ENCODE data around the gene RPL23.

DNA sequence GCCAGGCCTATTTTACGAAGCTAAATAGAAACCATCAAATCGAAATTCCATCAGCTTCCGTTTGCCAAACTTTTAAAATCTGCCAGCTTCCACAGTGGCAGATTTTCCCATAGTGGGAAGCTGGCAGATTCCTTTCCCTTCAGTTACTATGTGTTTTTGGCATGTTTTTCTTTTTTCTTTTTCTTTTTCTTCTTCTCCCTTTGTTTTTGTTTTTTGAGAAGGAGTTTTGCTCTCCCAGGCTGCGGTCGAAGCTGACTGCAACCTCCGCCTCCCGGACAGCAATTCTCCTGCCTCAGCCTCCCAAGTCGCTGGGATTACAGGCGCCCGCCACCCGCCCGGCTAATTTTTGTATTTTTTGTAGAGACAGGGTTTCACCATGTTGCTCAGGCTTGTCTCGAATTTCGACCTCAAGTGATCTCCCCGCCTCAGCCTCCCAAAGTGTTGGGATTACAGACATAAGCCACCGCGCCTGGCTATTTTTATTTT is 27.7 kb downstream of the RPL23 start:
- TF ChIP-seq, protein P1, sequence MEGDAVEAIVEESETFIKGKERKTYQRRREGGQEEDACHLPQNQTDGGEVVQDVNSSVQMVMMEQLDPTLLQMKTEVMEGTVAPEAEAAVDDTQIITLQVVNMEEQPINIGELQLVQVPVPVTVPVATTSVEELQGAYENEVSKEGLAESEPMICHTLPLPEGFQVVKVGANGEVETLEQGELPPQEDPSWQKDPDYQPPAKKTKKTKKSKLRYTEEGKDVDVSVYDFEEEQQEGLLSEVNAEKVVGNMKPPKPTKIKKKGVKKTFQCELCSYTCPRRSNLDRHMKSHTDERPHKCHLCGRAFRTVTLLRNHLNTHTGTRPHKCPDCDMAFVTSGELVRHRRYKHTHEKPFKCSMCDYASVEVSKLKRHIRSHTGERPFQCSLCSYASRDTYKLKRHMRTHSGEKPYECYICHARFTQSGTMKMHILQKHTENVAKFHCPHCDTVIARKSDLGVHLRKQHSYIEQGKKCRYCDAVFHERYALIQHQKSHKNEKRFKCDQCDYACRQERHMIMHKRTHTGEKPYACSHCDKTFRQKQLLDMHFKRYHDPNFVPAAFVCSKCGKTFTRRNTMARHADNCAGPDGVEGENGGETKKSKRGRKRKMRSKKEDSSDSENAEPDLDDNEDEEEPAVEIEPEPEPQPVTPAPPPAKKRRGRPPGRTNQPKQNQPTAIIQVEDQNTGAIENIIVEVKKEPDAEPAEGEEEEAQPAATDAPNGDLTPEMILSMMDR (IDR thresholded peaks at IDR 0.05): no peak
- no peak for TF ChIP-seq EZH2 (IDR thresholded peaks at IDR 0.05)

Measured in neural progenitor cell (in vitro differentiated cells).